Stomach (tissue), 4 donors: ENCODE results near the gene MERTK.

Experiments used
- EP300 ChIP-seq: sonication (generic); formaldehyde crosslinking; IDR thresholded peaks from one replicate; pipeline ENCODE4 v1.6.1; 2017; ENCODE audit warnings: antibody characterized with exemption
- POLR2A ChIP-seq, 4 donors: fragments of 450-650 bp; IDR thresholded peaks; one replicate each; pipeline ENCODE4 v1.6.1; 2016; ENCODE audit warnings: antibody characterized with exemption in 4 of 4, control low read depth in 2 of 4, mild to moderate bottlenecking in 1 of 4, moderate library complexity in 1 of 4
- POLR2AphosphoS5 ChIP-seq, 3 donors: sonication (generic); formaldehyde crosslinking; IDR thresholded peaks; one replicate each; pipeline ENCODE4 v1.6.1; 2016; ENCODE audit warnings: antibody characterized with exemption in 3 of 3
- TF ChIP-seq, protein P1 (sequence below), 7 experiments: fragments of 450-650 bp in 4 of 7; fragments of 200-600 bp in 3 of 7; sonication (generic) in 3 of 7; IDR thresholded peaks; one replicate each; pipeline ENCODE4 v1.5.1; 2016 to 2019; ENCODE audit warnings: antibody characterized with exemption in 7 of 7, control low read depth in 2 of 7, mild to moderate bottlenecking in 1 of 7

DNA sequence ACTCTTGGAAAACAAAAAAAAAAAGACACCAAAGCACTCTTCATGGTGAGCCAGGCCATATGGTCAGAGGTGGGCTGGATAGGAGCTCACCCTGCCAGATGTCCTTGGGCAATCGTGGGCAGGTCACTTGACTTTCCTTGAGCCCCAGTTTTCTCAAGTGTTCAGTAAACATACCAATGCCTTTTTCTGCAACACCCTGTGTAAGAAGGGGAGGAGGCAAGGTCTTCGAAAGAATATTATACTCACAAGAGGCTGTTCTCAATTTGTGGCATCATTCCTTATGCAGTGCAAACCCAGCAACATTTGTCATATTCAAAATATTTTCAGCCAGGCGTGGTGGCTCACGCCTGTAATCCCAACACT is 133.8 kb downstream of the MERTK start:
- TF ChIP-seq POLR2A (IDR thresholded peaks at IDR 0.05) (no peak), EP300 (no peak), POLR2AphosphoS5 (IDR thresholded peaks at IDR 0.05) (no peak)
- TF ChIP-seq, protein P1, sequence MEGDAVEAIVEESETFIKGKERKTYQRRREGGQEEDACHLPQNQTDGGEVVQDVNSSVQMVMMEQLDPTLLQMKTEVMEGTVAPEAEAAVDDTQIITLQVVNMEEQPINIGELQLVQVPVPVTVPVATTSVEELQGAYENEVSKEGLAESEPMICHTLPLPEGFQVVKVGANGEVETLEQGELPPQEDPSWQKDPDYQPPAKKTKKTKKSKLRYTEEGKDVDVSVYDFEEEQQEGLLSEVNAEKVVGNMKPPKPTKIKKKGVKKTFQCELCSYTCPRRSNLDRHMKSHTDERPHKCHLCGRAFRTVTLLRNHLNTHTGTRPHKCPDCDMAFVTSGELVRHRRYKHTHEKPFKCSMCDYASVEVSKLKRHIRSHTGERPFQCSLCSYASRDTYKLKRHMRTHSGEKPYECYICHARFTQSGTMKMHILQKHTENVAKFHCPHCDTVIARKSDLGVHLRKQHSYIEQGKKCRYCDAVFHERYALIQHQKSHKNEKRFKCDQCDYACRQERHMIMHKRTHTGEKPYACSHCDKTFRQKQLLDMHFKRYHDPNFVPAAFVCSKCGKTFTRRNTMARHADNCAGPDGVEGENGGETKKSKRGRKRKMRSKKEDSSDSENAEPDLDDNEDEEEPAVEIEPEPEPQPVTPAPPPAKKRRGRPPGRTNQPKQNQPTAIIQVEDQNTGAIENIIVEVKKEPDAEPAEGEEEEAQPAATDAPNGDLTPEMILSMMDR (IDR thresholded peaks at IDR 0.05): no peak
